Transverse colon (tissue), 4 donors: ENCODE measurements around the gene SUMO2. TPM values are rescaled to one million over a fixed set of nuclear protein-coding genes. Genes with fewer than 3 reads are reported as not detected.

Experiments used
- DNase-seq: peaks from one replicate; pipeline ENCODE4 v3.0.0-alpha.2; 2019
- H3K27ac ChIP-seq, 4 donors: fragments of 200-600 bp; sonication (generic); 2 replicates each; pipeline ENCODE4 v1.5.1; 2016 to 2018; ENCODE audit warnings: inconsistent platforms in 4 of 4
- H3K27me3 ChIP-seq: fragments of 200-600 bp; sonication (generic); 2 replicates; pipeline ENCODE4 v1.5.1; 2017; ENCODE audit warnings: inconsistent platforms
- H3K36me3 ChIP-seq, 4 donors: fragments of 200-600 bp; sonication (generic); 2 replicates each; pipeline ENCODE4 v1.5.1; 2017 to 2019; ENCODE audit warnings: inconsistent platforms in 4 of 4
- H3K4me1 ChIP-seq, 4 donors: fragments of 200-600 bp; sonication (generic); 2 replicates each; pipeline ENCODE4 v1.5.1; 2017 to 2020; ENCODE audit warnings: inconsistent platforms in 4 of 4
- H3K4me3 ChIP-seq, 4 donors: fragments of 200-600 bp; sonication (generic); 1 replicate in 1 of 4; 2 replicates in 3 of 4; pipeline versions ENCODE4 v1.5.1 to v1.6.1; 2017 to 2019; ENCODE audit warnings: inconsistent platforms in 4 of 4
- H3K9me3 ChIP-seq, 2 donors: fragments of 200-600 bp; sonication (generic); 2 replicates each; pipeline ENCODE4 v1.5.1; 2017 to 2019; ENCODE audit warnings: inconsistent platforms in 2 of 2
- CTCF ChIP-seq, 5 experiments: fragments of 200-600 bp in 3 of 5; fragments of 450-650 bp in 2 of 5; sonication (generic) in 3 of 5; IDR thresholded peaks; 1 replicate in 2 of 5; 2 replicates in 3 of 5; pipeline ENCODE4 v1.5.1; 2016 to 2017; ENCODE audit warnings: antibody characterized with exemption in 5 of 5, inconsistent platforms in 3 of 5, mild to moderate bottlenecking in 2 of 5, moderate library complexity in 1 of 5
- EP300 ChIP-seq: sonication (generic); formaldehyde crosslinking; IDR thresholded peaks from one replicate; pipeline ENCODE4 v1.6.1; 2017; ENCODE audit warnings: antibody characterized with exemption, low read depth
- POLR2A ChIP-seq: fragments of 450-650 bp; IDR thresholded peaks from one replicate; pipeline ENCODE4 v1.6.1; 2016; ENCODE audit warnings: antibody characterized with exemption, mild to moderate bottlenecking, moderate library complexity
- POLR2AphosphoS5 ChIP-seq, 3 donors: sonication (generic); formaldehyde crosslinking; IDR thresholded peaks; one replicate each; pipeline ENCODE4 v1.6.1; 2016; ENCODE audit warnings: antibody characterized with exemption in 3 of 3
- WGBS, 2 donors: methylation state at CpG; one replicate each; pipeline ENCODE4 v1.1.5; 2018; ENCODE audit warnings: low coverage in 1 of 2; 5-methylcytosine and 5-hydroxymethylcytosine counted together
- in situ Hi-C, 4 donors: fragments of 200-750 bp; cut with MboI; loops; one replicate each; pipeline versions ENCODE4 v1.15.0 to v1.15.1; 2017; ENCODE audit warnings: low sequenced_read_pairs in 3 of 4, low pct_ligation_motif_present in 1 of 4, low pct_unique_long_range_greater_than_20kb in 1 of 4
- intact Hi-C: fragments of 100-400 bp; cut with DNase I; formaldehyde crosslinking; loops from one replicate; pipeline ENCODE4 v1.15.1; 2023; ENCODE audit warnings: low total_unique reads
- total RNA-seq, 4 donors: library from RNA; depleted of rRNA; stranded (reverse); fragments of >200 nt; gene quantifications; one replicate each; pipeline ENCODE4 v1.1.0, GENCODE V29; 2016

The SUMO2 gene
- 10 to 100 TPM in 3 of 4 donors, 1 to 10 TPM in 1; 6.4 to 56.5 (median 47.9) TPM for total RNA-seq

- 2 to 33% methylated on average over 1 to 59 of the region's 92 CpGs for WGBS, 2 donors
- no peaks in the 10 kb centered on the region for H3K9me3 ChIP-seq
- H3K4me1 ChIP-seq: peaks cover 8 to 33% (median 12%) of the 10 kb centered on the region in 4 donors
- TF ChIP-seq EP300 (no peak), POLR2AphosphoS5 (IDR thresholded peaks at IDR 0.05) (peak; percentile 66 to 88 (median 82)), POLR2A (peak; percentile 84), CTCF (IDR thresholded peaks at IDR 0.05) (peak in 2 of 5 experiments; percentile 46 to 55)
- peak within 1 kb of the TSS; percentile 90 to 98 (median 95) for H3K4me3 ChIP-seq
- peak within 1 kb of the TSS; percentile 99 to 100 (median 100) for H3K27ac ChIP-seq
- peaks cover 0 to 11% (median 0%) of the 10 kb centered on the region in 4 donors for H3K36me3 ChIP-seq
- peak; percentile 97 for DNase-seq
- in situ Hi-C loops: loop anchor here in 1 of 4 donors (25.0 kb wide), 1 partner anchor 221 kb away; the partner anchor contains the start of gene HID1
- intact Hi-C loops: no loop called here
- H3K27me3 ChIP-seq: no peaks in the 10 kb centered on the region
These were observed at the start of gene SUMO2 for GRCh38 chr17:75182569-75183436. Gene SUMO2 (minus strand): TSS chr17:75182959. CDS start chr17:75182834, 125 bp downstream.

GRCh38 chr17:75231741-75232464 lies 49.1 kb upstream of the SUMO2 start:
- TF ChIP-seq POLR2A: no peak
- TF ChIP-seq CTCF (IDR thresholded peaks at IDR 0.05): no peak
- no peak for TF ChIP-seq POLR2AphosphoS5 (IDR thresholded peaks at IDR 0.05)
- no peak for TF ChIP-seq EP300
- intact Hi-C loops: no loop called here
- no peaks in the 10 kb centered on the region for H3K4me1 ChIP-seq

GRCh38 chr17:75231071-75231470 lies 48.3 kb upstream of the SUMO2 start:
- Histone ChIP-seq H3K36me3 (peaks cover 0 to 43% (median 19%) of the 10 kb centered on the region in 4 donors), H3K4me3 (no peak overlapping the region), H3K9me3 (no peaks in the 10 kb centered on the region), H3K4me1 (no peaks in the 10 kb centered on the region), H3K27me3 (no peaks in the 10 kb centered on the region), H3K27ac (no peak overlapping the region)
- DNase-seq: no peak
- WGBS, 2 donors: 94% methylated on average over 8 of the region's 8 CpGs; no CpG with 5 or more reads in 1 of the 2 donors
- TF ChIP-seq POLR2AphosphoS5 (IDR thresholded peaks at IDR 0.05): no peak
- no peak for TF ChIP-seq POLR2A
- no peak for TF ChIP-seq EP300
- TF ChIP-seq CTCF (IDR thresholded peaks at IDR 0.05): no peak
- intact Hi-C loops (no loop called here), in situ Hi-C loops (no loop called here)

More at GRCh38 chr17:75231741-75232464, 49.1 kb upstream of the SUMO2 start:
- 89 to 92% methylated on average over 3 to 18 of the region's 18 CpGs for WGBS, 2 donors
- no peaks in the 10 kb centered on the region for H3K9me3 ChIP-seq
- in situ Hi-C loops: no loop called here
- DNase-seq: no peak
- H3K4me3 ChIP-seq: no peak overlapping the region
- H3K36me3 ChIP-seq: peaks cover 0 to 40% (median 17%) of the 10 kb centered on the region in 4 donors
- no peaks in the 10 kb centered on the region for H3K27me3 ChIP-seq
- H3K27ac ChIP-seq: no peak overlapping the region

- intact Hi-C loops: no loop called here
- TF ChIP-seq POLR2AphosphoS5 (IDR thresholded peaks at IDR 0.05) (no peak), POLR2A (no peak), EP300 (no peak), CTCF (IDR thresholded peaks at IDR 0.05) (no peak)
- in situ Hi-C loops: no loop called here
- H3K27ac ChIP-seq: peak overlapping the region; percentile 27 to 60 (median 32)
- H3K9me3 ChIP-seq: no peaks in the 10 kb centered on the region
- no peaks in the 10 kb centered on the region for H3K4me1 ChIP-seq
- 85% methylated on average over 4 of the region's 4 CpGs; no CpG with 5 or more reads in 1 of the 2 donors for WGBS, 2 donors
- no peak for DNase-seq
- no peaks in the 10 kb centered on the region for H3K27me3 ChIP-seq
- peaks cover 0 to 41% (median 19%) of the 10 kb centered on the region in 4 donors for H3K36me3 ChIP-seq
- H3K4me3 ChIP-seq: no peak overlapping the region
These were observed 46.1 kb upstream of the SUMO2 start for GRCh38 chr17:75228847-75229246.
